Kidney tubule cell (primary cell): ENCODE measurements around the gene SRSF4.
A peak's percentile ranks its signal among the peaks of the same experiment; 100 is the strongest.
"Not testable (repeated sequence)": the region's sequence is repeated elsewhere in the genome, so short reads cannot be mapped to it uniquely, and the experiment has no call there.

Source experiments
- DNase-seq: peaks from one replicate; pipeline ENCODE4 v3.0.0-alpha.2; 2018; ENCODE audit warnings: low spot score

The SRSF4 gene

GRCh38 chr1:29181413-29182225 is at the start of gene SRSF4:
Gene SRSF4 (minus strand): TSS chr1:29181900. CDS start chr1:29181752, 148 bp downstream.
- peak; percentile 99 for DNase-seq

GRCh38 chr1:29230553-29231378 is 49.1 kb upstream of the SRSF4 start, which contains the start of gene MECR:
Gene MECR (minus strand): TSS chr1:29230934. CDS start chr1:29230906, 28 bp downstream.
- peak; percentile 90 for DNase-seq

- no peak for DNase-seq
Measured at GRCh38 chr1:29230204-29230552, 48.5 kb upstream of the SRSF4 start.

- DNase-seq: peak; percentile 24
Measured at GRCh38 chr1:29227511-29227910, 45.8 kb upstream of the SRSF4 start.

- DNase-seq: no peak
Measured at GRCh38 chr1:29225361-29225760, 43.7 kb upstream of the SRSF4 start.

- DNase-seq: no peak
Measured at GRCh38 chr1:29224356-29224837, 42.7 kb upstream of the SRSF4 start.

GRCh38 chr1:29223521-29223920 is 41.8 kb upstream of the SRSF4 start:
- DNase-seq: peak; percentile 63

GRCh38 chr1:29222686-29223085 is 41.0 kb upstream of the SRSF4 start:
- no peak for DNase-seq

GRCh38 chr1:29222260-29222659 is 40.6 kb upstream of the SRSF4 start:
- not testable (repeated sequence) for DNase-seq

GRCh38 chr1:29221296-29221695 is 39.6 kb upstream of the SRSF4 start:
- DNase-seq: no peak

GRCh38 chr1:29218223-29218622 is 36.5 kb upstream of the SRSF4 start:
- no peak for DNase-seq

GRCh38 chr1:29217633-29218032 is 35.9 kb upstream of the SRSF4 start:
- DNase-seq: no peak

- no peak for DNase-seq
Measured at GRCh38 chr1:29213055-29213454, 31.4 kb upstream of the SRSF4 start.

- DNase-seq: no peak
Measured at GRCh38 chr1:29211086-29212030, 29.7 kb upstream of the SRSF4 start.

- no peak for DNase-seq
Measured at GRCh38 chr1:29210278-29211085, 28.8 kb upstream of the SRSF4 start.

- DNase-seq: peak; percentile 49
Measured at GRCh38 chr1:29209173-29209572, 27.5 kb upstream of the SRSF4 start.

- no peak for DNase-seq
Measured at GRCh38 chr1:29208442-29208841, 26.7 kb upstream of the SRSF4 start.

- DNase-seq: peak; percentile 96
Measured at GRCh38 chr1:29202584-29203340, 21.1 kb upstream of the SRSF4 start.

- no peak for DNase-seq
Measured at GRCh38 chr1:29202053-29202452, 20.4 kb upstream of the SRSF4 start.

GRCh38 chr1:29201595-29202051 is 19.9 kb upstream of the SRSF4 start:
- no peak for DNase-seq
